CD14-positive monocyte (primary cell): ENCODE results near the gene ALS2. TPM values are rescaled to one million over a fixed set of nuclear protein-coding genes. Genes with fewer than 3 reads are reported as not detected.

Source experiments
- DNase-seq, 3 donors: peaks; one replicate each; pipeline ENCODE4 v3.0.0-alpha.2; 2011 to 2022
- H2AFZ ChIP-seq: 2 replicates; pipeline ENCODE4 v1.6.0; 2012; ENCODE audit warnings: mild to moderate bottlenecking, low read depth, low read length, inconsistent platforms; ENCODE audit not compliant: insufficient read depth, poor library complexity, severe bottlenecking
- H3K27ac ChIP-seq, 2 donors: 1 replicate in 1 of 2; 2 replicates in 1 of 2; pipeline ENCODE4 v1.5.1; 2012 to 2013; ENCODE audit warnings: low read length in 2 of 2, control low read depth in 1 of 2, inconsistent platforms in 1 of 2, low read depth in 1 of 2, mild to moderate bottlenecking in 1 of 2
- H3K27me3 ChIP-seq, 2 donors: one replicate each; pipeline versions ENCODE4 v1.6.0 to v1.6.1; 2011 to 2013; ENCODE audit warnings: low read length in 2 of 2; ENCODE audit not compliant: control insufficient read depth in 2 of 2, insufficient read depth in 2 of 2
- H3K36me3 ChIP-seq, 2 donors: replicated peaks in 1 of 2; 1 replicate in 1 of 2; 2 replicates in 1 of 2; pipeline versions ENCODE4 v1.5.1 to v1.6.1; 2012 to 2013; ENCODE audit warnings: low read length in 2 of 2, control low read depth in 1 of 2, inconsistent platforms in 1 of 2, mild to moderate bottlenecking in 1 of 2; ENCODE audit not compliant: insufficient read depth in 2 of 2, control insufficient read depth in 1 of 2
- H3K4me1 ChIP-seq, 2 donors: 1 replicate in 1 of 2; 2 replicates in 1 of 2; pipeline versions ENCODE4 v1.5.1 to v1.6.1; 2012 to 2013; ENCODE audit warnings: low read length in 2 of 2, control low read depth in 1 of 2, inconsistent platforms in 1 of 2, mild to moderate bottlenecking in 1 of 2, moderate library complexity in 1 of 2; ENCODE audit not compliant: insufficient read depth in 2 of 2, control insufficient read depth in 1 of 2
- H3K4me2 ChIP-seq: replicated peaks from 2 replicates; pipeline ENCODE3; 2012; ENCODE audit warnings: low read length, moderate library complexity, mild to moderate bottlenecking; ENCODE audit not compliant: poor library complexity, severe bottlenecking; ENCODE audit errors: extremely low read depth
- H3K4me3 ChIP-seq, 3 experiments: fragments of 200-600 bp in 1 of 3; sonication (generic) in 1 of 3; replicated peaks in 1 of 3; 1 replicate in 2 of 3; 2 replicates in 1 of 3; pipeline ENCODE4 v1.5.1; 2011 to 2013; ENCODE audit warnings: low read length in 3 of 3, mild to moderate bottlenecking in 3 of 3, control low read depth in 2 of 3, low read depth in 2 of 3, inconsistent platforms in 1 of 3, moderate library complexity in 1 of 3
- H3K79me2 ChIP-seq: 2 replicates; pipeline ENCODE4 v1.6.0; 2012; ENCODE audit warnings: mild to moderate bottlenecking, control low read depth, inconsistent platforms, low read length, moderate library complexity; ENCODE audit not compliant: insufficient read depth
- H3K9ac ChIP-seq: 2 replicates; pipeline ENCODE4 v1.6.0; 2017; ENCODE audit warnings: low read length, mild to moderate bottlenecking; ENCODE audit not compliant: insufficient read depth, poor library complexity, severe bottlenecking
- H3K9me3 ChIP-seq, 2 donors: replicated peaks in 1 of 2; 1 replicate in 1 of 2; 2 replicates in 1 of 2; pipeline versions ENCODE4 v1.5.1 to v1.6.1; 2012 to 2013; ENCODE audit warnings: low read length in 2 of 2, control low read depth in 1 of 2; ENCODE audit not compliant: control insufficient read depth in 1 of 2, insufficient read depth in 1 of 2
- H4K20me1 ChIP-seq: 2 replicates; pipeline ENCODE4 v1.6.0; 2012; ENCODE audit warnings: mild to moderate bottlenecking, low read length, control low read depth, moderate library complexity; ENCODE audit not compliant: insufficient read depth
- H3K27ac Mint-ChIP-seq, 7 donors: one replicate each; pipeline ENCODE4 v1.8.0; 2020; ENCODE audit warnings: mild to moderate bottlenecking in 7 of 7, mixed read lengths in 7 of 7, moderate library complexity in 6 of 7, inconsistent platforms in 2 of 7
- H3K27me3 Mint-ChIP-seq, 3 donors: one replicate each; pipeline ENCODE4 v1.8.0; 2021 to 2022; ENCODE audit warnings: low read depth in 3 of 3, mild to moderate bottlenecking in 3 of 3, mixed read lengths in 3 of 3, moderate library complexity in 3 of 3, inconsistent platforms in 1 of 3
- H3K36me3 Mint-ChIP-seq, 2 donors: one replicate each; pipeline ENCODE4 v1.8.0; 2020; ENCODE audit warnings: mixed read lengths in 2 of 2, inconsistent platforms in 1 of 2, mild to moderate bottlenecking in 1 of 2
- H3K4me1 Mint-ChIP-seq: one replicate; pipeline ENCODE4 v1.8.0; 2020; ENCODE audit warnings: mild to moderate bottlenecking, mixed read lengths
- H3K4me3 Mint-ChIP-seq, 2 donors: one replicate each; pipeline ENCODE4 v1.8.0; 2020; ENCODE audit warnings: mild to moderate bottlenecking in 2 of 2, mixed read lengths in 2 of 2, moderate library complexity in 1 of 2
- H3K9me3 Mint-ChIP-seq, 7 donors: one replicate each; pipeline ENCODE4 v1.8.0; 2020 to 2022; ENCODE audit warnings: mixed read lengths in 7 of 7, mild to moderate bottlenecking in 6 of 7, moderate library complexity in 6 of 7, inconsistent platforms in 2 of 7
- CTCF ChIP-seq: fragments of 200-600 bp; IDR thresholded peaks from one replicate; pipeline ENCODE4 v1.8.0; 2022; ENCODE audit warnings: antibody characterized with exemption, mild to moderate bottlenecking
- WGBS: methylation state at CpG from one replicate; pipeline ENCODE4 v1.1.5; 2013; ENCODE audit warnings: missing lambda C conversion rate; ENCODE audit not compliant: insufficient coverage; 5-methylcytosine and 5-hydroxymethylcytosine counted together
- intact Hi-C, 2 donors: fragments of 100-400 bp; cut with micrococcal nuclease; formaldehyde crosslinking; loops; one replicate each; pipeline versions ENCODE4 v1.15.0 to v1.15.1; 2023
- polyA plus RNA-seq, 3 donors: library from polyadenylated mRNA; depleted of rRNA in 1 of 3; unstranded in 2 of 3; stranded (reverse) in 1 of 3; fragments of 300-500 nt in 2 of 3; fragments of >200 nt in 1 of 3; fragmentation: Illumina TruSeq in 2 of 3; gene quantifications; 1 replicate in 2 of 3; 2 replicates in 1 of 3; pipeline ENCODE4 v1.2.3, GENCODE V29; 2012 to 2021

The ALS2 gene
- polyA plus RNA-seq, 3 donors = 2.6 to 4.7 (median 3.1) TPM

GRCh38 chr2:201777043-201777442 lies 3.7 kb downstream of the ALS2 start:
- Histone ChIP-seq H3K9me3 (no peaks in the 10 kb centered on the region), H3K9ac (no peak overlapping the region), H4K20me1 (no peaks in the 10 kb centered on the region), H3K4me1 (peaks cover 15 to 18% of the 10 kb centered on the region in 2 donors), H3K4me3 (no peak overlapping the region), H3K27ac (no peak overlapping the region), H3K79me2 (peaks cover 26% of the 10 kb centered on the region), H2AFZ (no peak overlapping the region), H3K36me3 (no peaks in the 10 kb centered on the region), H3K27me3 (no peaks in the 10 kb centered on the region), H3K4me2 (no peak overlapping the region)
- Mint-ChIP-seq H3K27ac (no peak overlapping the region), H3K4me3 (no peak overlapping the region), H3K27me3 (peaks cover 0 to 2% (median 0%) of the 10 kb centered on the region in 3 donors), H3K9me3 (no peaks in the 10 kb centered on the region), H3K4me1 (peaks cover 18% of the 10 kb centered on the region), H3K36me3 (peaks cover 0 to 6% of the 10 kb centered on the region in 2 donors)
- no peak for TF ChIP-seq CTCF
- no peak for DNase-seq
- intact Hi-C loops = loop anchor here in 1 of 2 donors (5.0 kb wide), 1 partner anchor 600 kb away; the partner anchor contains the start of gene BMPR2

GRCh38 chr2:201775326-201775725 lies 5.4 kb downstream of the ALS2 start:
- no CpG with 5 or more reads among the region's 1 CpG for WGBS
- no peak overlapping the region for H3K4me3 Mint-ChIP-seq
- DNase-seq = no peak
- H3K27ac Mint-ChIP-seq = no peak overlapping the region
- Histone ChIP-seq H3K4me2 (no peak overlapping the region), H3K9ac (no peak overlapping the region), H3K9me3 (no peaks in the 10 kb centered on the region), H3K27me3 (no peaks in the 10 kb centered on the region), H4K20me1 (no peaks in the 10 kb centered on the region), H3K36me3 (no peaks in the 10 kb centered on the region), H3K4me3 (no peak overlapping the region), H3K79me2 (peaks cover 22% of the 10 kb centered on the region), H3K4me1 (peaks cover 7 to 8% of the 10 kb centered on the region in 2 donors), H3K27ac (no peak overlapping the region), H2AFZ (no peak overlapping the region)
- peaks cover 10% of the 10 kb centered on the region for H3K4me1 Mint-ChIP-seq
- intact Hi-C loops = loop anchor here in 1 of 2 donors (5.0 kb wide), 1 partner anchor 602 kb away; the partner anchor contains the start of gene BMPR2
- H3K36me3 Mint-ChIP-seq = peaks cover 0 to 6% of the 10 kb centered on the region in 2 donors
- no peaks in the 10 kb centered on the region for H3K27me3 Mint-ChIP-seq
- no peaks in the 10 kb centered on the region for H3K9me3 Mint-ChIP-seq
- no peak for TF ChIP-seq CTCF
